Memory B cell (primary cell): ENCODE measurements around the gene NEK8.

Experiments
- ATAC-seq: fragments of 150-1000 bp; cut with Tn5 transposase; 2 replicates; pipeline ENCODE4 v1.10.0; 2021; ENCODE audit warnings: low read depth, mild to moderate bottlenecking, moderate library complexity
- DNase-seq, 2 donors: peaks; one replicate each; pipeline ENCODE4 v3.0.0; 2022; ENCODE audit warnings: low spot score in 2 of 2
- H3K27ac Mint-ChIP-seq: one replicate; pipeline ENCODE4 v1.8.0; 2022; ENCODE audit warnings: mild to moderate bottlenecking, moderate library complexity, mixed read lengths
- H3K27me3 Mint-ChIP-seq: one replicate; pipeline ENCODE4 v1.8.0; 2022; ENCODE audit warnings: mixed read lengths
- H3K36me3 Mint-ChIP-seq: one replicate; pipeline ENCODE4 v1.8.0; 2022; ENCODE audit warnings: mild to moderate bottlenecking, mixed read lengths
- H3K4me1 Mint-ChIP-seq: one replicate; pipeline ENCODE4 v1.8.0; 2022; ENCODE audit warnings: mixed read lengths
- H3K4me3 Mint-ChIP-seq: one replicate; pipeline ENCODE4 v1.8.0; 2022; ENCODE audit warnings: mild to moderate bottlenecking, moderate library complexity, mixed read lengths
- H3K9me3 Mint-ChIP-seq: one replicate; pipeline ENCODE4 v1.8.0; 2022; ENCODE audit warnings: mixed read lengths

The NEK8 gene

GRCh38 chr17:28728364-28729200 lies at the start of gene NEK8:
Gene NEK8 (plus strand): TSS chr17:28728788. CDS start chr17:28728814, 26 bp downstream.
- no peaks in the 10 kb centered on the region for H3K9me3 Mint-ChIP-seq
- H3K36me3 Mint-ChIP-seq: peaks cover 14% of the 10 kb centered on the region
- H3K4me1 Mint-ChIP-seq: peaks cover 37% of the 10 kb centered on the region

GRCh38 chr17:28682655-28683054 lies 45.9 kb upstream of the NEK8 start:
- DNase-seq: no peak
- Mint-ChIP-seq H3K36me3 (peaks cover 38% of the 10 kb centered on the region), H3K9me3 (no peaks in the 10 kb centered on the region), H3K4me1 (no peaks in the 10 kb centered on the region), H3K27me3 (no peaks in the 10 kb centered on the region), H3K4me3 (no peak overlapping the region), H3K27ac (no peak overlapping the region)
- ATAC-seq: no peak

More at GRCh38 chr17:28728364-28729200, at the start of gene NEK8:
- no peaks in the 10 kb centered on the region for H3K27me3 Mint-ChIP-seq
- peak; percentile 96 to 99 for DNase-seq
- peak within 1 kb of the TSS; percentile 90 for H3K4me3 Mint-ChIP-seq
- ATAC-seq: peak; percentile 61
- peak within 1 kb of the TSS; percentile 98 for H3K27ac Mint-ChIP-seq

GRCh38 chr17:28684963-28685362 lies 43.6 kb upstream of the NEK8 start:
- ATAC-seq (no peak), DNase-seq (no peak)
- no peak overlapping the region for H3K4me3 Mint-ChIP-seq
- no peaks in the 10 kb centered on the region for H3K4me1 Mint-ChIP-seq
- peaks cover 52% of the 10 kb centered on the region for H3K36me3 Mint-ChIP-seq
- no peaks in the 10 kb centered on the region for H3K9me3 Mint-ChIP-seq
- no peak overlapping the region for H3K27ac Mint-ChIP-seq
- no peaks in the 10 kb centered on the region for H3K27me3 Mint-ChIP-seq

GRCh38 chr17:28685366-28685765 lies 43.2 kb upstream of the NEK8 start:
- H3K27ac Mint-ChIP-seq: no peak overlapping the region
- peaks cover 54% of the 10 kb centered on the region for H3K36me3 Mint-ChIP-seq
- H3K4me1 Mint-ChIP-seq: no peaks in the 10 kb centered on the region
- no peak overlapping the region for H3K4me3 Mint-ChIP-seq
- no peak for ATAC-seq
- H3K9me3 Mint-ChIP-seq: no peaks in the 10 kb centered on the region
- DNase-seq: no peak
- H3K27me3 Mint-ChIP-seq: no peaks in the 10 kb centered on the region

- H3K27ac Mint-ChIP-seq: peak overlapping the region; percentile 20
- H3K9me3 Mint-ChIP-seq: no peaks in the 10 kb centered on the region
- H3K36me3 Mint-ChIP-seq: peaks cover 55% of the 10 kb centered on the region
- no peaks in the 10 kb centered on the region for H3K27me3 Mint-ChIP-seq
- no peak overlapping the region for H3K4me3 Mint-ChIP-seq
- ATAC-seq (no peak), DNase-seq (no peak)
- H3K4me1 Mint-ChIP-seq: no peaks in the 10 kb centered on the region
Measured at GRCh38 chr17:28686296-28686695, 42.3 kb upstream of the NEK8 start.

- Mint-ChIP-seq H3K27me3 (no peaks in the 10 kb centered on the region), H3K27ac (peak overlapping the region; percentile 46), H3K36me3 (peaks cover 42% of the 10 kb centered on the region), H3K4me3 (no peak overlapping the region), H3K4me1 (no peaks in the 10 kb centered on the region), H3K9me3 (no peaks in the 10 kb centered on the region)
- no peak for DNase-seq
- no peak for ATAC-seq
Measured at GRCh38 chr17:28688481-28688880, 40.1 kb upstream of the NEK8 start.

GRCh38 chr17:28689011-28689410 lies 39.6 kb upstream of the NEK8 start:
- no peak overlapping the region for H3K27ac Mint-ChIP-seq
- DNase-seq: no peak
- no peak for ATAC-seq
- H3K36me3 Mint-ChIP-seq: peaks cover 44% of the 10 kb centered on the region
- H3K4me1 Mint-ChIP-seq: no peaks in the 10 kb centered on the region
- H3K9me3 Mint-ChIP-seq: no peaks in the 10 kb centered on the region
- H3K27me3 Mint-ChIP-seq: no peaks in the 10 kb centered on the region
- H3K4me3 Mint-ChIP-seq: no peak overlapping the region

GRCh38 chr17:28693869-28694268 lies 34.7 kb upstream of the NEK8 start:
- Mint-ChIP-seq H3K36me3 (peaks cover 35% of the 10 kb centered on the region), H3K27ac (peak overlapping the region; percentile 28)

GRCh38 chr17:28698253-28698941 lies 30.2 kb upstream of the NEK8 start:
- no peaks in the 10 kb centered on the region for H3K9me3 Mint-ChIP-seq
- no peaks in the 10 kb centered on the region for H3K27me3 Mint-ChIP-seq
- DNase-seq: no peak
- no peak overlapping the region for H3K27ac Mint-ChIP-seq
- no peak overlapping the region for H3K4me3 Mint-ChIP-seq
- no peaks in the 10 kb centered on the region for H3K4me1 Mint-ChIP-seq
- H3K36me3 Mint-ChIP-seq: peaks cover 47% of the 10 kb centered on the region
- no peak for ATAC-seq

More at GRCh38 chr17:28693869-28694268, 34.7 kb upstream of the NEK8 start:
- Mint-ChIP-seq H3K4me1 (no peaks in the 10 kb centered on the region), H3K27me3 (no peaks in the 10 kb centered on the region), H3K4me3 (no peak overlapping the region), H3K9me3 (no peaks in the 10 kb centered on the region)
- ATAC-seq (no peak), DNase-seq (no peak)

- no peaks in the 10 kb centered on the region for H3K4me1 Mint-ChIP-seq
Measured at GRCh38 chr17:28700278-28700677, 28.3 kb upstream of the NEK8 start.

DNA sequence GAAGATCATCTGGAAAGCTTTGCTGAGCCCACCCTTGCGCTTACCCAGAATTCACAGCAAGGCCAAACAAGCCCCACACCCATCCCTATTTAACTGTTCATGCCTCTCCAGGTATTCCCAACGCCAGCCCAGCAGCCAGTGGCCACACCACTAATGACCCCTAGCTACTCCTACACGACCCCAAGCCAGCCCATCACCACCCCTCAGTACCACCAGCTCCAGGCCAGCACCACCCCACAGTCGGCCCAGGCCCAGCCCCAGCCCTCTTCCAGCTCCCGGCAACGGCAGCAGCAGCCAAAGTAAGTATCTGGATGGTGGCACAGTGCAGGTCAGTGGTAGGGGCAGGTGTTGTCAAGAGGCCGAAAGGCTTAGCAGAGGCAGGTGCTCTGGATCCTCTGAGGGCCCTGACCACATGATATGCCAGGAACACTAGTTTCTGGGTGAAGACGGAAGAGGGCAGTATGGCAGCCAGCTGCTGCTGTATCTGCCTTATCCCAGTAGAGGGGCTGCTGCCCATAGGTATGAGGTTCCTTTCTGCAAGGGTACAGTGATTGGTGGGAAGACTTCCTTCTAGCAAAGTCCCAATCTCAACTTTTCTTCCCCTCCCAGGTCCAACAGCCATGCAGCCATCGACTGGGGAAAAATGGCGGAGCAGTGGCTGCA lies 27.6 kb upstream of the NEK8 start:
- Mint-ChIP-seq H3K27me3 (no peaks in the 10 kb centered on the region), H3K27ac (no peak overlapping the region), H3K36me3 (peaks cover 40% of the 10 kb centered on the region), H3K4me3 (no peak overlapping the region), H3K4me1 (no peaks in the 10 kb centered on the region), H3K9me3 (no peaks in the 10 kb centered on the region)
- ATAC-seq: no peak
- no peak for DNase-seq

More at GRCh38 chr17:28700278-28700677, 28.3 kb upstream of the NEK8 start:
- DNase-seq: no peak
- Mint-ChIP-seq H3K27me3 (no peaks in the 10 kb centered on the region), H3K4me3 (no peak overlapping the region), H3K9me3 (no peaks in the 10 kb centered on the region), H3K27ac (no peak overlapping the region), H3K36me3 (peaks cover 40% of the 10 kb centered on the region)
- no peak for ATAC-seq

- no peaks in the 10 kb centered on the region for H3K9me3 Mint-ChIP-seq
- H3K36me3 Mint-ChIP-seq: peaks cover 40% of the 10 kb centered on the region
- H3K4me3 Mint-ChIP-seq: no peak overlapping the region
- no peak for ATAC-seq
- no peaks in the 10 kb centered on the region for H3K27me3 Mint-ChIP-seq
- DNase-seq: no peak
- no peak overlapping the region for H3K27ac Mint-ChIP-seq
- no peaks in the 10 kb centered on the region for H3K4me1 Mint-ChIP-seq
Measured at GRCh38 chr17:28702026-28702751, 26.4 kb upstream of the NEK8 start.

GRCh38 chr17:28702752-28703150 lies 25.8 kb upstream of the NEK8 start:
- Mint-ChIP-seq H3K36me3 (peaks cover 37% of the 10 kb centered on the region), H3K27ac (no peak overlapping the region), H3K27me3 (no peaks in the 10 kb centered on the region), H3K4me3 (no peak overlapping the region), H3K9me3 (no peaks in the 10 kb centered on the region), H3K4me1 (no peaks in the 10 kb centered on the region)
- ATAC-seq (no peak), DNase-seq (no peak)
